ENCODE results near the gene FAM20C. TPM values are rescaled to one million over a fixed set of nuclear protein-coding genes. Genes with fewer than 3 reads are reported as not detected.

FAM20C gene
- total and polyA plus RNA-seq, 2 of the 8 experiments (the other 6 are each of a cell fraction or from before 2014, with no cell fraction given), result 9.5 to 34.8 TPM

- TF ChIP-seq SP2 (IDR thresholded peaks at IDR 0.05; ENCODE audit: low read length), result no peak
- no peak for TF ChIP-seq HDAC2 (IDR thresholded peaks at IDR 0.05; ENCODE audit: borderline replicate concordance in 1 of 2, low read depth in 2 of 2, low read length in 2 of 2)
- no peak for TF ChIP-seq GTF2F1 (IDR thresholded peaks at IDR 0.05; ENCODE audit: borderline replicate concordance, low read depth, low read length)
- no peak for TF ChIP-seq BACH1 (IDR thresholded peaks at IDR 0.05; ENCODE audit: low read length)
- TF ChIP-seq RXRA (IDR thresholded peaks at IDR 0.05; ENCODE audit: insufficient read depth, low read depth, low read length), result no peak
Observed at GRCh38 chr7:170551-171363, 21.6 kb upstream of the FAM20C start (continued).
